NK-92 (cell line): ENCODE data around the gene CCNG2.

Source experiments
- DNase-seq: peaks from one replicate; lab custom pipeline; 2025; ENCODE audit not compliant: unreplicated experiment; lab: John Stamatoyannopoulos, UW

Gene CCNG2

DNA sequence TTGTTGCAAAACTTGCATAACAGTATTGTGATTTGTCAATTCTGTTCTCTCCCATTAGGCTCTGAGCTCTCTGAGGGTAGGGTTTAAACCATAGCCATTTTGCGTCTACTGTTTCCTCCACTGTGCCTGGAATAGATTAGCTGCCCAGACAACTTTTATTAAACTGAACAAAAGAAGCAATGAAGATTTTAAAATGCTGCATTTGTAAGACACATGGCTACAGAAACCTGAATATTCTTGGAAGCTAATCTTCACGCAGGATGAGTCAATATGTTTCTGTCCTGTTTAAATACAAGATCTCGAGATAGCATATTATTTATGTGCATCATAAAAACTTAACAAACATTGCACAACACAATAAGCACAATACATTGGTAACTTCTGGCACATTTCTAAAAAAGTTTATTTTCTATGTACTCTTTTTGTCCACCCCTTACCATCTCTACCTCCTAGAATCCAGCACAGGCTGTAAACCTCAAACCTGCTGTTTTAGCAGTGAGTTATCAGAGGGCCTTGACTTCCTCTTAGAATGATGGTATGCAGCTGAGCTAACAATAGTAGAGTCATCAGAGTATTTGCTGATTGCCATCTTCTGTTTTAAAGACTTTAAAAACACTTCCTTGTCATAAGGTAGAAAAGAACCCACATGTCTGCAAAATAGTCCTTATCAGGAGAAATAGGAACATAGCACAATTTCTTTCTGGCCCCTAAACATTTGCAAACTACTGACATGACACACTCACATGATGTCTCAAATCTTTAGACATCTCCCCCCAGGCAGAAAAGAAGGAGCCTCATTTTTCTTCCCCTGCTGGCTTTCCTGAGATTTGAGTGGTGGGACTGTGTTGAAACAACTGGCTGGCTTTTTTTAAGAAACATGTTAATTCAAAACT, 10.6 kb upstream of the CCNG2 start:
- DNase-seq = no peak

- DNase-seq = no peak
Measured at GRCh38 chr4:77147079-77147782, 9.8 kb upstream of the CCNG2 start.

DNA sequence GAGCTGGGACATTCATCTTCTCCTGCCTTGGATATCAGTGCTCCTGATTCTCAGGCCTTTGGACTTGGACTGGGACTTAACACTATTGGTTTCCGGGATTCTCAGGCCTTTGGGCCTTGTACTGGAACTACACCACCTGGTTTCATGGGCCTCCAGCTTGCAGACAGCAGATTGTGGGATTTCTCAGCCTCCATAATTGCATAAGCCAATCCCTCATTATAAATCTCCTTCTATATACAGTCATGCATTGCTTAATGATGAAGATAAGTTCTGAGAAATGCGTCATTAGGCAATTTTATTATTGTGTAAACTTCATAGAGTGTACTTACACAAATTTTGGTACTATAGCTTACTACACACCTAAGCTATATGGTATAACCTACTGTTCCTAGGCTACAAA, 8.9 kb upstream of the CCNG2 start:
- no peak for DNase-seq

GRCh38 chr4:77149789-77150188, 7.2 kb upstream of the CCNG2 start:
- DNase-seq = no peak

GRCh38 chr4:77151241-77151640, 5.8 kb upstream of the CCNG2 start:
- no peak for DNase-seq

GRCh38 chr4:77152421-77152820, 4.6 kb upstream of the CCNG2 start:
- DNase-seq = no peak

DNA sequence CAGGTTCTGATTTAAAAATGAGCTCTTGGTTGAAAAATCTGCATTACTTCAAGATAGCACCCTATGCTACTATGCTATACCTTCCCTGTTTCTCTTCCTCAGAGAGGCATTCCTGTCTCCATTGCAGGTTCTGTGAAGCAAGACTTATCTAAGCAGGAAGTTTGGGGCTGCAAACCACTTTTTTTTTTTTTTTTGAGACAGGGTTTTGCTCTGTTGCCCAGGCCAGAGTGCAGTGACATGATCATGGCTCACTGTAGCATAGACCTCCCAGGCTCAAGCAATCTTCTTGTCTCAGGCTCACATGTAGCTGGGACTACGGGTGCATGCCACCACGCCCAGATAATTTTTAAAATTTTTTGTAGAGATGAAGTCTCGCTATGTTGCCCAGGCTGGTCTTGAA, 4.0 kb upstream of the CCNG2 start:
- no peak for DNase-seq

GRCh38 chr4:77154065-77154464, 2.9 kb upstream of the CCNG2 start:
- DNase-seq = no peak

- DNase-seq = no peak
Measured at GRCh38 chr4:77154761-77155499, 2.1 kb upstream of the CCNG2 start.

DNA sequence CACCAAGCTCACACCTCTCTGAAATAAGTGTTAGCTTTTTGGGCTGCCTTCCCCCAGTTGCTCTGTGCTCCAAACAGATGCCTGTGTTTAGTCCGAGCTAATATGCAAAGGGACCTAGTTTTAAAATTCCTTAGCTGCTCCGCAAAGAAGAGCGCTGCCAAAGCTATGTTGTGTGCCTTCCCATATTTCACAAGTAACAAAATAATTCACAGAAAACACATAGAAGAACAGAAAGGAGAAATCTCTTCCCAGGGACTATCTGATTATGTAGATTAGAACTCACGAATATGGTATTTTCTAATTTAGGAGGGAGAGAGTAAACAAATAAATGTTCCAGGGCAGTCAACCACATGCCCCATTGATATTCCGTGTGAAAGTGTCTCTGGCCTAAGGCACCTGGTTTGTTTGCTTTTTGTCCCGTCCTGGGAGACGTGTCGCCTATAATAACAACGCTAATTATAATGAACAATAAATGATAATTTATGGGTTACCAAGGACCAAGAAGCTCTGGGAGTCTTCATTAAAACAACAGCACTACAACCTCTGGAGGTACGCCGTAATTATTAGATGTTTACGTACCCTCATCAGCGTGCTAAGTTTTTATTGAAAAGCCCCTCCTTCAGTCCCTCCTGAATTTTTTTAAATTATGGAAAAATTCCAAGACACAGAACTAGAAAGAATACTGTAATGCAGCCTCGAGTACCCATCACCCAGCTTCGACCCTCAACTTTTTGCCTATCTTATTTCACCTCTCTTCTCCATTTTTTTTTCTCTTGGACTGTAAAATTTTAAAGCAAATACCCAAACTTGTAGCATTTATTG, 1.2 kb upstream of the CCNG2 start:
- DNase-seq = no peak

DNA sequence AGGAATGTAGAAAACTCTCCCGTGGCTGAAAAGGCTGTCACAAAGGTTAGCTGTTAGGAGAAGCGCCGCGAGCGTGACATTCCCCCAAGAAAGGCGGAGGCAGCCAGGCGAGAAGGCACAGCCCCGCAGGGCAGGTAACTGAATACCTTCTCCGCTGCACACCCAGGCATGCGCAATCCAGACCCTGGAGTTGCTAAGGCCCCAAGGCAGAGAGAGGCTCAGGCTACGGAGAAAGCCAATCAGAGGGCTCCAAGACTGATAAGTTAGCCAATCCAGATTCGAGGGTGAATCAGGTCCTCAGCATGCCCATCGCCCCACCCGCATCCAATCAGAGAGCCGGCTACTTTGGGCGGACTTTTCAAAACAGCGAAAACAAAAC, 485 bp upstream of the CCNG2 start:
- peak; percentile 94 for DNase-seq

- peak; percentile 28 for DNase-seq
Measured at GRCh38 chr4:77157859-77158486, 966 bp downstream of the CCNG2 start.

- DNase-seq = no peak
Measured at GRCh38 chr4:77158487-77158861, 1.5 kb downstream of the CCNG2 start.

DNA sequence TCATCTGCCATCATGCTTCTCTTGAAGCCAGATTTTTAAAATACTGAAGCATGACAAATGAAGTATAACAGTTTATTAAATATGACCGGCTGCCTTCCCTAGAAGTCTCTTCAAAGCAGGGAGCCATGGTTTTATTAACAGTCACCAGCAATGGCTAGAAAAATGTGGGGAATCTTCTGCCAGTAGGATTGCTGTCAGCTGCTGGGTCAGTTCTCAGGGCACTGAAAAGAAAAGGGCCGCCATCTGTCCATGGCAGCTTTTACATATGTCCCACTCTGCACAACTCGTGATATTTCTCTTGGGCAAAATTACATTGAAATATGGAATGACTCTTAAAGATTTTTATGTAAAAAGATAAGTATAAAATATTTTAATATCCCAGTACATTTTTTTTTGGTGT, 2.8 kb downstream of the CCNG2 start:
- DNase-seq = no peak

- no peak for DNase-seq
Measured at GRCh38 chr4:77163641-77164040, 6.6 kb downstream of the CCNG2 start.

- no peak for DNase-seq
Measured at GRCh38 chr4:77167173-77167572, 10.2 kb downstream of the CCNG2 start.

DNA sequence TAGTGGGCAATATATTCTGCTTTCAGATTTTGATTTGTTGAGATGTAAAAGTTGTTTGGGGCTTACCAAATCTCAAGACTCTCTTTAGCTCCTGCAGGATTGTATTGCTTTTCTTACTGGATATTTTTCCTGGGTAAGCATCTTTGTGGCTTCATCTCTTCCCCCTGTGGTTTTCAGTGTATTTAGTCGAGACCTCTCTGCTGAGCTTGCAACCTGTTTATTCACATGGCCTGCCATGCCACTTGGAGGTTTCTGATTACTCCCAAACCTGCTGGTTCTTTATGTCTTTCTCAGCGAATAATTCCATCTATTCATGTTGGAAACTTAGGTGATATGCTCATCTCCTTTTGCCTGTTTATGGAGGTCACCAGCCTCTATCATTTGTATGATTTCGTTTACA, 10.9 kb downstream of the CCNG2 start:
- no peak for DNase-seq

GRCh38 chr4:77169481-77169880, 12.5 kb downstream of the CCNG2 start:
- DNase-seq = no peak

GRCh38 chr4:77170926-77171325, 13.9 kb downstream of the CCNG2 start:
- no peak for DNase-seq

DNA sequence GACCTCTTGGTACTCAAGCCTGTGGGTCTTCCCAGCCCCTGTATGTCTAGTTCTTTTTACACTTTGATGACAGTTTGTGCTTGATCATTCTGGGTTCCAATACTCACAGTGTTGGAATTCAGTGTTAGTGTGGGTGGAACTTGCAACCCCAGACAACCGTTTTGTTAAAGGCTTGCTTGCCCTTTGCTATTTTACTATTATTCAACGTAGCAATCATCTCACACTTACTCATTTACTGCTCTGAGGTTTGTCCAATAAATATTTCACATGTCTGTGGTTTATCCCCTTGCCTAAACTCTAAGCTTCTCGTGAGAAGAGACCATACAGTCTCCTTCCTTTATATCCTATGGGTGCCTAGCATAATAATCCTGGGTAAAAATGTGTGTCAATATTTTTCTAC, 15.3 kb downstream of the CCNG2 start:
- DNase-seq = no peak

- DNase-seq = no peak
Measured at GRCh38 chr4:77174426-77174825, 17.4 kb downstream of the CCNG2 start.
